HCT116 (cell line): Measurements from ENCODE around the gene KIF13A. TPM values are rescaled to one million over a fixed set of nuclear protein-coding genes. Genes with fewer than 3 reads are reported as not detected.

Experiments
- ATAC-seq: fragments of 200-7000 bp; cut with Tn5 transposase; 2 replicates; pipeline ENCODE4 v1.9.1; 2020; ENCODE audit warnings: mild to moderate bottlenecking, moderate library complexity
- BruUV-seq: library from RNA; stranded (reverse); fragments of 400-500 nt; replicated peaks from 2 replicates; lab custom pipeline; 2021; lab: Mats Ljungman, UMichigan
- CTCF ChIA-PET: fragments of 300-600 bp; sonication (Branson Sonifier 250); formaldehyde crosslinking; loops from one replicate; lab custom pipeline; 2021; ENCODE audit warnings: antibody characterized with exemption; lab: Charles Lee
- POLR2A ChIA-PET: fragments of 300-600, 350-600 bp; sonication (Branson Sonifier 250); formaldehyde crosslinking; loops from one replicate; lab custom pipeline; 2021; ENCODE audit warnings: antibody characterized with exemption; lab: Charles Lee
- RAD21 ChIA-PET, 2 experiments: fragments of 300-600 bp; sonication (Branson Sonifier 250); formaldehyde crosslinking; loops; one replicate each; lab custom pipeline; 2023; ENCODE audit warnings: low total read pairs in 2 of 2; ENCODE audit not compliant: uncharacterized antibody in 2 of 2, unreplicated experiment in 2 of 2, low non-redundant PET in 1 of 2; lab: Charles Lee
- DNase-seq: peaks from one replicate; pipeline ENCODE4 v3.0.0-alpha.2; 2010; ENCODE audit warnings: low read depth, low spot score
- H2AFZ ChIP-seq: fragments of 200-600 bp; shearing (Covaris generic), sonication (generic); 2 replicates; pipeline ENCODE4 v1.6.1; 2017; ENCODE audit warnings: low read depth, mixed run types, mixed read lengths, antibody characterized with exemption, low read length; ENCODE audit not compliant: poor library complexity, severe bottlenecking
- H3K27ac ChIP-seq: 2 replicates; pipeline ENCODE4 v1.5.1; 2012; ENCODE audit warnings: low read depth, low read length
- H3K27me3 ChIP-seq: fragments of 200-600 bp; sonication (generic); 2 replicates; pipeline ENCODE4 v1.6.1; 2016; ENCODE audit warnings: mixed run types, low read length, mixed read lengths; ENCODE audit not compliant: insufficient read depth
- H3K36me3 ChIP-seq, 2 experiments: fragments of 200-500 bp in 1 of 2; fragments of 200-600 bp in 1 of 2; sonication (Bioruptor generic) in 1 of 2; sonication (generic) in 1 of 2; 2 replicates each; pipeline versions ENCODE4 v1.5.1 to v1.6.1; 2014 to 2016; ENCODE audit warnings: low read length in 2 of 2, inconsistent platforms in 1 of 2, mixed read lengths in 1 of 2, mixed run types in 1 of 2; ENCODE audit not compliant: insufficient read depth in 2 of 2, control insufficient read depth in 1 of 2
- H3K4me1 ChIP-seq, 2 experiments: fragments of 200-600 bp in 1 of 2; sonication (generic) in 1 of 2; 2 replicates each; pipeline versions ENCODE4 v1.5.1 to v1.6.1; 2012 to 2017; ENCODE audit warnings: low read length in 2 of 2, inconsistent platforms in 1 of 2, mild to moderate bottlenecking in 1 of 2, mixed read lengths in 1 of 2, mixed run types in 1 of 2, moderate library complexity in 1 of 2; ENCODE audit not compliant: insufficient read depth in 2 of 2, control insufficient read depth in 1 of 2
- H3K4me2 ChIP-seq: fragments of 200-600 bp; sonication (generic); 2 replicates; pipeline ENCODE4 v1.6.1; 2017; ENCODE audit warnings: mixed run types, low read length, mixed read lengths
- H3K4me3 ChIP-seq, 2 experiments: fragments of 200-600 bp in 1 of 2; sonication (generic) in 1 of 2; replicated peaks in 1 of 2; 2 replicates each; pipeline ENCODE4 v1.5.1; 2011 to 2016; ENCODE audit warnings: low read length in 2 of 2, control low read depth in 1 of 2, low read depth in 1 of 2, mild to moderate bottlenecking in 1 of 2, mixed read lengths in 1 of 2, mixed run types in 1 of 2
- H3K79me2 ChIP-seq: fragments of 200-600 bp; sonication (generic); 2 replicates; pipeline ENCODE4 v1.6.1; 2017; ENCODE audit warnings: mild to moderate bottlenecking, mixed run types, low read length, moderate library complexity, mixed read lengths; ENCODE audit not compliant: insufficient read depth
- H3K9ac ChIP-seq: fragments of 200-600 bp; sonication (generic); 2 replicates; pipeline ENCODE4 v1.6.1; 2016; ENCODE audit warnings: low read length, mixed read lengths
- H3K9me2 ChIP-seq: fragments of 200-600 bp; sonication (generic), shearing (Covaris generic); 2 replicates; pipeline ENCODE4 v1.6.1; 2017; ENCODE audit warnings: mixed run types, mild to moderate bottlenecking, moderate library complexity; ENCODE audit not compliant: insufficient read depth
- H3K9me3 ChIP-seq, 2 experiments: fragments of 200-500 bp in 1 of 2; fragments of 200-600 bp in 1 of 2; sonication (Bioruptor generic) in 1 of 2; sonication (generic) in 1 of 2; 2 replicates each; pipeline ENCODE4 v1.6.1; 2014 to 2017; ENCODE audit warnings: low read length in 2 of 2, mixed read lengths in 2 of 2, inconsistent platforms in 1 of 2, low read depth in 1 of 2, mild to moderate bottlenecking in 1 of 2, mixed run types in 1 of 2, moderate library complexity in 1 of 2; ENCODE audit not compliant: control insufficient read depth in 1 of 2, insufficient read depth in 1 of 2
- H4K20me1 ChIP-seq: fragments of 200-600 bp; sonication (generic), shearing (Covaris generic); 2 replicates; pipeline ENCODE4 v1.6.1; 2017; ENCODE audit warnings: mixed run types, mild to moderate bottlenecking, moderate library complexity; ENCODE audit not compliant: insufficient read depth
- CBX3 ChIP-seq: IDR thresholded peaks from 2 replicates; pipeline ENCODE4 v1.6.1; 2012; ENCODE audit warnings: low read depth
- ELF1 ChIP-seq: IDR thresholded peaks from 2 replicates; pipeline ENCODE4 v1.6.1; 2012; ENCODE audit warnings: low read depth, borderline replicate concordance
- EZH2phosphoT487 ChIP-seq: fragments of 200-600 bp; IDR thresholded peaks from 2 replicates; pipeline ENCODE4 v1.6.1; 2018; ENCODE audit warnings: antibody characterized with exemption, borderline replicate concordance
- FOSL1 ChIP-seq: IDR thresholded peaks from 2 replicates; pipeline ENCODE4 v1.6.1; 2012; ENCODE audit warnings: low read depth
- POLR2AphosphoS5 ChIP-seq: IDR thresholded peaks from 2 replicates; pipeline ENCODE4 v1.6.1; 2011; ENCODE audit warnings: mild to moderate bottlenecking, low read depth, low read length, moderate library complexity
- YY1 ChIP-seq: IDR thresholded peaks from 2 replicates; pipeline ENCODE4 v1.6.1; 2011; ENCODE audit warnings: low read length, low read depth, moderate library complexity, mild to moderate bottlenecking; ENCODE audit not compliant: insufficient replicate concordance; ENCODE audit errors: extremely low read depth
- ZFX ChIP-seq: fragments of 450-650 bp; IDR thresholded peaks from 2 replicates; pipeline ENCODE4 v1.6.1; 2017
- intact Hi-C: fragments of 100-400 bp; cut with micrococcal nuclease; formaldehyde crosslinking; loops from 2 replicates; pipeline ENCODE4 v1.10.0; 2022
- total RNA-seq: library from RNA; stranded (reverse); gene quantifications from one replicate; pipeline ENCODE4 v1.2.1, GENCODE V29; 2021; ENCODE audit not compliant: unreplicated experiment
- TF ChIP-seq, protein P1 (sequence below): IDR thresholded peaks from 2 replicates; pipeline ENCODE4 v1.6.1; 2012; ENCODE audit warnings: low read depth

Gene KIF13A
- total RNA-seq, 1 experiment from 2014 or later: 23.1 TPM

DNA sequence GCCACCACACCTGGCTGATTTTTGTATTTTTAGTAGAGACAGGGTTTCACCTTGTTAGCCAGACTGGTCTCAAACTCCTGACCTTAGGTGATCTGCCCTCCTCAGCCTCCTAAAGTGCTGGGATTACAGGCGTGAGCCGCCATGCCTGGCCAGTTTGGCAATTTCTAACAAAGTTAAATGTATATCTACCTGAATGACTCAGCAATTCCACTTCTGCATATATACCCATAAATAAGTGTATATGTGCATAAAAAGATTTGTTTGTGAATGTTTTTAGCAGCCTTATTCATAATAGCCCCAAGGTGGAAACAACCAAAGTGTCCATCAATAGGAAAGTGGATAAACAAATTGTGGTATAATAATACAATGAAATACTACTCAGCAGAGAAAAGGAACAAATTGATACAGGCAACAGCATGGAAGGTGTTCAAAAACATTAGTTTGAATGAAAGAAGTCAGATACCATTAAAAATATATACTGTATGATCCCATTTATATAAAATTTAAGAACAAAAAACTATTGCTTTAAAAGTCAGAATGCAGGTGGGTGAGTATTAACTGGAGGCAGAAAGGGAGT, 44.3 kb upstream of the KIF13A start:
- Histone ChIP-seq H4K20me1 (no peaks in the 10 kb centered on the region), H3K27ac (no peak overlapping the region), H3K9me3 (no peaks in the 10 kb centered on the region), H3K9me2 (no peaks in the 10 kb centered on the region), H3K4me2 (no peak overlapping the region), H3K36me3 (no peaks in the 10 kb centered on the region), H3K79me2 (no peaks in the 10 kb centered on the region), H3K4me3 (no peak overlapping the region), H3K27me3 (no peaks in the 10 kb centered on the region), H2AFZ (no peak overlapping the region), H3K4me1 (no peaks in the 10 kb centered on the region), H3K9ac (no peak overlapping the region)
- ChIA-PET RAD21 (no interaction called here), CTCF (no interaction called here), POLR2A (no interaction called here)
- DNase-seq: no peak
- TF ChIP-seq POLR2AphosphoS5: no peak
- TF ChIP-seq ELF1: no peak
- TF ChIP-seq EZH2phosphoT487: no peak
- no peak for TF ChIP-seq FOSL1
- TF ChIP-seq, protein P1, sequence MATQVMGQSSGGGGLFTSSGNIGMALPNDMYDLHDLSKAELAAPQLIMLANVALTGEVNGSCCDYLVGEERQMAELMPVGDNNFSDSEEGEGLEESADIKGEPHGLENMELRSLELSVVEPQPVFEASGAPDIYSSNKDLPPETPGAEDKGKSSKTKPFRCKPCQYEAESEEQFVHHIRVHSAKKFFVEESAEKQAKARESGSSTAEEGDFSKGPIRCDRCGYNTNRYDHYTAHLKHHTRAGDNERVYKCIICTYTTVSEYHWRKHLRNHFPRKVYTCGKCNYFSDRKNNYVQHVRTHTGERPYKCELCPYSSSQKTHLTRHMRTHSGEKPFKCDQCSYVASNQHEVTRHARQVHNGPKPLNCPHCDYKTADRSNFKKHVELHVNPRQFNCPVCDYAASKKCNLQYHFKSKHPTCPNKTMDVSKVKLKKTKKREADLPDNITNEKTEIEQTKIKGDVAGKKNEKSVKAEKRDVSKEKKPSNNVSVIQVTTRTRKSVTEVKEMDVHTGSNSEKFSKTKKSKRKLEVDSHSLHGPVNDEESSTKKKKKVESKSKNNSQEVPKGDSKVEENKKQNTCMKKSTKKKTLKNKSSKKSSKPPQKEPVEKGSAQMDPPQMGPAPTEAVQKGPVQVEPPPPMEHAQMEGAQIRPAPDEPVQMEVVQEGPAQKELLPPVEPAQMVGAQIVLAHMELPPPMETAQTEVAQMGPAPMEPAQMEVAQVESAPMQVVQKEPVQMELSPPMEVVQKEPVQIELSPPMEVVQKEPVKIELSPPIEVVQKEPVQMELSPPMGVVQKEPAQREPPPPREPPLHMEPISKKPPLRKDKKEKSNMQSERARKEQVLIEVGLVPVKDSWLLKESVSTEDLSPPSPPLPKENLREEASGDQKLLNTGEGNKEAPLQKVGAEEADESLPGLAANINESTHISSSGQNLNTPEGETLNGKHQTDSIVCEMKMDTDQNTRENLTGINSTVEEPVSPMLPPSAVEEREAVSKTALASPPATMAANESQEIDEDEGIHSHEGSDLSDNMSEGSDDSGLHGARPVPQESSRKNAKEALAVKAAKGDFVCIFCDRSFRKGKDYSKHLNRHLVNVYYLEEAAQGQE: no peak
- no peak for TF ChIP-seq YY1
- no peak for TF ChIP-seq ZFX
- TF ChIP-seq CBX3: no peak
- no peak for ATAC-seq
- intact Hi-C loops: no loop called here
- no TSS peak for BruUV-seq
